Muscle of arm (tissue), 12 donors: ENCODE results near the gene TMEM250. TPM values are rescaled to one million over a fixed set of nuclear protein-coding genes. Genes with fewer than 3 reads are reported as not detected.

Experiments used
- DNase-seq: peaks from one replicate; pipeline ENCODE4 v3.0.0-alpha.2; 2013
- polyA plus RNA-seq, 12 donors: library from polyadenylated mRNA; unstranded; fragments of 120-200 nt; gene quantifications; one replicate each; pipeline ENCODE4 v1.2.1, GENCODE V29; 2013; ENCODE audit not compliant: insufficient read length in 12 of 12

Gene TMEM250
- polyA plus RNA-seq, 12 donors: 13.9 to 27.7 (median 18.1) TPM; not detected in 1

DNA sequence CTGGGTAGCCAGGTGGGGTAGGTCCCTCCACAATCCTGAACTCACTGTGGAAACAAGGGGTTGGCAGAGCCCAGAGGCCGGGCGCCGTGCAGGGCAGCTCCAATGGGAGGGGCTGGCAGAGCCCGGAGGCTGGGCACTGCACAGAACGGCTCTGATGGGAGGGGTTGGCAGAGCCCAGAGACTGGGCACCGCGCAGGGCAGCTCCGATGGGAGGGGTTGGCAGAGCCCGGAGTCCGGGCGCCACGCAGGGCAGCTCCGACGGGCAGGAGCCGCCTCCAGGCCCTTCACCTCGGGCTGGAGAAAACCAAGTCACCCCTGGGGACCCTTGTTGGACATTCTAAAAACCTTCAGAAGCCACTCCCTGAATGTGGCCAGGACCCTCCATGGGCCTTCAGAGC is 32.9 kb downstream of the TMEM250 start:
- DNase-seq: no peak

DNA sequence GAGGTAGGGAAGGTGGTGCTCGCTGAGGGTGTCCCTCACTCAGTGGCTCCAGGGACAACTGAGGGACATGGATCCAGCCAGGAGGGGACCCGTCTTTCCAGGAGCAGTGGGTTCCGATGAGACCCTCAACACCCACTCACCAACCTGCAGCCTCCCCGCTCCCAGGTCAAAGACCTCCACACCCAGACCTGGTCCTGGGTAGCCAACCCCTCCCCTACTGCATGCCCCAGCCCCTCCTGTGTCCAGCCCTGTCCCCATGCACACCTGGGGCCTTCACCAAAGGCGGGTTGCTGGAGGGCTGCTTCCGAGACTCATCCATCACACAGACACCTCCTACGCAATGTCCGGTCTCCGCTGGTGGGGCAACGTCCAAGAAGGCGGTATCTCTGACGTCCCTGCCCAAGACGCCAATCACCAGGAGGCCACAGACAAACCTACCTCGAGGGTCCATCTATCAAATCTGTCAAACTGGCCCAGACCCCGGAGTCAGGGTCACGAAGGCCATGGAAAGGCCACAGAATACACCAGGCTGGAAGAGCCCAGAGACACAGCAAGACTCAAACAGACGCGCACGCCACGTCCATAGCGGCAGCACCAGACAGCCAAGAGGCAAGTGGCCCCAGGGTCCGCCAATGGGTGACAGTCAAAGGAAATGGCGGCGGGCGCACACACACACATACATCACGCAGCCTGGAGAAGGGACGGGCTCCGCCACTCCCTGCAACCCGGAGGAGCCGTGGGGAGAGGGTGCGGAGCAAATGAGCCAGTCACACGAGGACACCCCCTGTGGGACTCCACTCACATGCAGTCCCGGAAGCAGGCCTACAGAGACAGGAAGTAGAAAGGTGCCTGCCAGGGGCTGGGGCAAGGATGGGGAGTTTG is 34.4 kb downstream of the TMEM250 start:
- DNase-seq: no peak

DNA sequence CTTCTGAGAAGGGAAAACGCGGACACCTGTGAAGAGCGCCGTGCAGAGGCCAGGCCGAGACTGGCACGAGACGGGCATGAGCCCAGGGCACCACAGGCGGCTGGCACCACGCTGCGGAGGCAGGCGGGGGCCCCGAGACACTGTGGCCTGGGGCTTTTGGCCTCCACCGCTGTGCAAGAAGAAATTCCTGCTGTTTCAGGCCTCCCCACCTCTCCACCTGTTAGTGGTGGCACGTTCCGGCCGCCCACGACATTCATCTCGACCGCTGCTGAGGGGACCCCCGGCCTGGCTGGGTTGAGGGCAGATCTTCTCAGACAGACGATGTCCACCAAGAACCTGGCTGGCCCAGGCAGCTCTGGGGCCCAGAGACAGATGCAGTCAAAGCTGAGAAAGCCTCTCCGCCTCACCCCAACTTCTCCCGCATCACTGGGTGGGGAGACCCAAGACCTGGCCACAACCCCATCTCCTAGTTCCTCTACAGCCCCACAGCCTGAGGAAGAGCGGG is 35.1 kb downstream of the TMEM250 start:
- DNase-seq: no peak

GRCh38 chr9:136082496-136083361 is 35.9 kb downstream of the TMEM250 start:
- no peak for DNase-seq

DNA sequence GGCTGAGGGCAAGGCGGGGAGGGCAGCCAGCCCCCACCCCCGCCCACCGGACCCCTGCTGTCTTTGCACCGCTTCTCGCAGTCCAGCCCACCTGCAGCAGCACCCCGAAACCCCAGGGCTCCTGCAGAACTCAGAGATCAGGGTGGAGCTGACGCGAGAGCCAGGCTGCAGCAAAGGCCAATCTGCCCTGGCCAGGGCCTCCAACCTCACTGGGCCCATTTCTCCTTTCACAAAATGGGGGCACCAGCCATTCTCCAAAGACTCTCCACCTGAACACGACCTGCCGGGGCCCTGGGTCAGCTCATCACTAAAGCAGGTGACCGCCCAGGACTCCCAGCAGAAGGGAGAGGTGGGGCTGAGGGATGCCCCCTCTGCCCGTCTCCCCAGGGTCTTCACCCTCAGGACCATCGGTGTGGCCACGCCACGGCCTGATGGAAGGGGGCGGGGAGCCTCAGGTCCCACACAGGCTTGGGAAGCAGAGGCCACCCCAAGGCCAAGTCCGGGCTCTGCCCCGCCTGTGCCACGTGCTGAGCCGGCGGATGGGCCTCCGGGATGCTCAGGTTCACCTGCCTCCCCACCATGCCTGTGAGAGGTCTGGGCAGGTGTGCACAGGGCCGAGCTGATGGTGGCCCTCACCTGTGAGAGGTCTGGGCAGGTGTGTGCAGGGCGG is 36.7 kb downstream of the TMEM250 start:
- DNase-seq: no peak

DNA sequence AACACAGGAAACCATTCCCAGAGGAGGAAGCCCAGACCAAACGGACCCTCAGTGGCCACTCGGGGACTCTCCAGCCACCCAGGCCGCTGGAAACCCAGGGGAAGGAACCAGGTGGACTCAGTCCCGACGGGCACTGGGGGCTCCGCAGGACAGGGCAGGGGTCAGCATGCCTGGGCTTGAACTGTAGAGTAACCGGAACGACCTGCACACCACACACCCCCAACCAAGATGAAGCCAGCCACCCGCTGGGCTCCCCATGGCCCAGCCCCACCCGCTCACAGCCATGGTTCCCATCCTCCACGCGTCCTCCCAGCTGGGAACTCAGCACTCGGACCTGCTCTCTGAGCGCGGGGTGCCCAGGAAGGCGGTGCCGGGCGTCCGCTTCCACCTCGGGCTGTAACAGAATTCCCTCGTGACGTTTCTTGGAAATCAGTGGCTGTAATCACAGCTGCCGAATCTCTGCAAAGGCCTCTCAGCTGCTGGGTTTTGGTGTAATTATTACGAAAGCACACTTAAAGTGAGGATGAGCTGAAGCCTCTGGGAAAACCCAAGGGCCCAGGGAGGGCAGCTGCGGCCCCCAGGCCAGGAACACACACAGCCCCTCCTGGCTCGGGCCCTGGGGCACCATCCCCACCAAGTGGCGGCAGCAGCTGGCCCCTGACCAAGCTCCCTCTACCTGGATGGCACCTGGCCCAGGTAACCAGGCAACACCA is 37.4 kb downstream of the TMEM250 start:
- DNase-seq: no peak

DNA sequence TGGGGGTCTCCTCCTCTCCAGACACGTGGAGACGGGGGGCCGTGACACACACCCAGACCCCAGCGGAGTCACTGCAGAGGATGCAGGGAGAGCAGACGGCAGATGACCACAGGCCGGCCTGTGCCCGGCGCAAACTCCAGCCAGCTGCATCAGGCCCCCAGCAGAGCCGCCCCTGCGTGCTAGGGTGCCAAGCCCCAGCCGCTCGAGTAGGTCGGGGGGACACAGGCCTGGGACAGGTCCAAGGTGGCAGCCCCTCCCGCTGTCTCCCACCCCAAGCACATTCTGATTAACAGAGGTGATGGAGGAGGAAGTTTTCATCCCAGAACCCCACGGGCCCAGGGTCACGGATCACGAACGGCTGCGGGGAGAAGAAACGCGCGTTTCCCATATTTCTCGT is 38.0 kb downstream of the TMEM250 start:
- no peak for DNase-seq

- no peak for DNase-seq
Observed at GRCh38 chr9:136079916-136080246, 38.8 kb downstream of the TMEM250 start.

GRCh38 chr9:136079211-136079915 is 39.3 kb downstream of the TMEM250 start:
- DNase-seq: no peak

GRCh38 chr9:136078498-136079011 is 40.1 kb downstream of the TMEM250 start:
- DNase-seq: no peak

- DNase-seq: no peak
Observed at GRCh38 chr9:136078024-136078423, 40.7 kb downstream of the TMEM250 start.

GRCh38 chr9:136077491-136077890 is 41.2 kb downstream of the TMEM250 start:
- no peak for DNase-seq

- DNase-seq: no peak
Observed at GRCh38 chr9:136075881-136076678, 42.6 kb downstream of the TMEM250 start.

DNA sequence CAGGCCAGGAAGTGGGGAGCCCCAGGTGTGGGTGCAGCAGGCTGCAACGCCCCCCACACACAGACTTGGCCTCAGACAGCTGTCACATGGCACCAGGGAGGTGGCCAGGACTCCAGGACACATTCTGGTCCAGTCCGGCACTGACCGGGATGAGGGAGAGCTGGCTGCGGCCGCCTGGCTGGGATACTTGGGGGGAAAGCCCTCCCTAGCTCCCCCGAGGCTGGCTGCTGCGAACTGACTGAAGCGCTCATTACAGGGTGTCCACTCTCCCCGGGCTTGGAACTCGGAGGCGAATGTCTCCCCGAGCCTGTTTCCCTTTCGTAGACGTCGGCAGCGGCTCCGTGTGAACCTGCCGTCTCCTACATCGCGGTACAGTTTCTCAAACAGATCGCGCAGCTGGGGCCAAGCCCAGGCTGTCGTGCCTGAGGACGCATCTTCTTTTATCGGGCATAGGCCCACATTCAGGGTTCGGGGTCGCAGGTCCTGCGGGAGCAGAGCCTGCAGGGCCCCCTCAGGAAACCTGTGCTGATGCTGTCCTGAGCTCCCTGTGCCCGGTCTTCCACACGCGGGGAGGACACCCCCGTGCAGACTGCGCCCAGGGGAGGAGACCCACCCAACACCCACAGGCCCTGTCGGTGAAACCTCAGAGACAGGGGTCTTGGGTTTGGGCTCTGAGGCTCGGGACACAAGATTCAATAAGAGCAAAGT is 43.4 kb downstream of the TMEM250 start:
- DNase-seq: no peak

- no peak for DNase-seq
Observed at GRCh38 chr9:136074706-136075105, 44.0 kb downstream of the TMEM250 start.
